ENCODE measurements around the gene TST. TPM values are rescaled to one million over a fixed set of nuclear protein-coding genes. Genes with fewer than 3 reads are reported as not detected.
A peak's percentile ranks its signal among the peaks of the same experiment; 100 is the strongest.

TST gene
- total RNA-seq, 1 donor from 2014 or later: 96.0 TPM

DNA sequence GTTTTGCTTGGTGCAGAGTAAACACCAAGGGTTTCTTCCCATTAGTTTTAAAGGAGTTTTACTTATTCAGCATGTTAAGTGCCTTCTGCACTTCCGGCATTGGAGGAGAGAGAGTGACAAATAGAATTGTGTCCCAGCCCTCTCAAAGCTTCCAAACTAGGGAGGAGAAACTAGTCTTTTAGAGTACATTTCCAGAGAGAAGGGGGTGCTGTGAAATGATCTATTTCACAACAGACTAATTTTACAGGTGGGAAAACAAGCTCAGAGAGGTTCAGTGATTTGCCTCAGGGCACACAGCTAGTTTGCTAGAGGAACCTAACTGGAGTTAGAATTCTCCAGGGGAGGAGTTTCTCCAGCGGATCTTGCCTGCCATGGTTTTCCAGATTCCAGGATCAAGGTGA, 12.9 kb upstream of the TST start:
- no peak for DNase-seq

DNA sequence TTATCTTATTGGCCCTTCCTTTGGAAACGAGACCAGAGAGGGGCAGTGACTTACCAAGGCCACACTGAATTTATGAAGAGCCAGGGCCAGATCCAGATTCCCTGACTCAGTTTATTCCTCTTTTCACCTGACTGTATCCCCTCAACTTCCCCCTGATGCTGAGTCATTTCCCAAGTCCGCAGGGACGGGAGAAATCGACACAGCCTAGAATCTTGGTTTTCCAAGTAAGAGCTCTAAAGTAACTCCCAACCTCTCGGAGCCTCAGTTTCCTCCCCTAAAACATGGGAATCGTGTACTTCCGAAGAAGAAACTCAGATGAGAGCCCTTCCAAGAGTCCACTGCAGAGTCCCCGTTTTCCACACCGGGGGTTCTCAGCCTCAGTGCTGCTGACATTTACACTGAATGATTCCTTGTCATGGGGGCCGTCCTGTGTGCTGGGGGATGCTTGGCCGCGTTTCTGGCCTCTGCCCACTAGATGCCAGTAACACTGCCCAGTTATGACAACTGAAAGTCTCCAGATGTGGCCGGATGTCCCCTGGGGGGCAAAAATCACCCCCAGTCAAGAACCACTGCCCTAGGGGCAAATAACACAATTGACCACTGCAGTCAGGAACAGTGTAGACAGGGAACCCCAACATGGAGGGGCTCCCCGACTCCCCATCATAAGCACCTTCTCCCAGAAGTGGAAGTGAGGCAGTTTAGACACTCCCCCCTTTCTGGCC, 11.5 kb upstream of the TST start:
- DNase-seq: peak; percentile 21

DNA sequence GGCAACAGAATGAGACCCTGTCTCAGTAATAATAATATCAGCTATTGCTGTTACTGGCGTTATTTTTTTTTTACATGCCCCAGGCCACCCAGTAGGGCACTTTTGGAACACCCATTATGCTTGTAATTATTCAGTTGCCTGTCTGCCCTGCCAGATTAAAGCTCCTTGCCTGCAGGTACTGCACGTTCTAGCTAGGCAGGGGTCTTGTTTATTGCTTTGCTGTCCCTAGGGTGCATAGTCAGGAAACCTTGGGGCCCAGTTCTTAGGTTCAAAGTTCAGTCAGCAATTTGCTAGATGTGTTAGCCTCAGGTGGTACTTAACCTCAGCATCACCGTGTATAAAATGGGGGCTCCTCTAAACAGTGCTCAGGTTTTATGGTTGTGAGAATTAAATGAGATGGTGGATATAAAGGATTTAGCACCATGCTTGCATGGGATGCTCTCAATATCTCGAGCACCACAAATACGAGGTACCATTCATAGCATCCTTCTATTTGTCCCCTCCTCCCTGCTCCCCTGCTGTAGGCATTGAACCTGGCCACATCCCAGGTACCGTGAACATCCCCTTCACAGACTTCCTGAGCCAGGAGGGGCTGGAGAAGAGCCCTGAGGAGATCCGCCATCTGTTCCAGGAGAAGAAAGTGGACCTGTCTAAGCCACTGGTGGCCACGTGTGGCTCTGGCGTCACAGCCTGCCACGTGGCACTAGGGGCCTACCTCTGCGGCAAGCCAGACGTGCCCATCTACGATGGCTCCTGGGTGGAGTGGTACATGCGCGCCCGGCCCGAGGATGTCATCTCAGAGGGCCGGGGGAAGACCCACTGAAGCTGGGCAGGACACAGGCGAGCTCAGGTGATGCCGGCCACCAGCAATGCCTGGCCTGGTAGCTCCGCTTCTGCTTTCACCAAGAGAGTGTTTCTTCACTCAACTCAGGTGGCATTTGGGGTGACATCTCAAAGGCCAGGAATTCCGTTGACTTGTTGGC, 9.7 kb upstream of the TST start:
- no peak for DNase-seq

DNA sequence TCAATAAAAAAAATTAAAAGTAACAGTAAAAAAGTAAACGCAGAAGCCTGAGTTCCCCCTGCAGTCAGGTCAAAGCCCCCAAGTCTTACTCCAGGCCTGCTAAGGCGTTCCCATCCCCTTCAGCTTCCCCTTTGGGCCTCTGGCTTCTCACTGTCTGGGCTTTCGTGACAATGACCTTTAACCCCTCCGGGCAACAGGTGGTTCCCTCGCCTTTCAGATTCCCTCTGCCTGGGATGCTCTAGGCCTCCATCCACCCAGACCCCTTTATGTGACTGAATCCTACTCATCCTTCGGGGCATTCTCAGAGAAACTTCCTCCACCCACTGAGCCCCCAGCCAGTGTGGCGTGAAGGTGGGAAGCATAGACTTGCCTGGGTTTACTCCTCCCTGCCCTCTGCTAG, 8.3 kb upstream of the TST start:
- no peak for DNase-seq

DNA sequence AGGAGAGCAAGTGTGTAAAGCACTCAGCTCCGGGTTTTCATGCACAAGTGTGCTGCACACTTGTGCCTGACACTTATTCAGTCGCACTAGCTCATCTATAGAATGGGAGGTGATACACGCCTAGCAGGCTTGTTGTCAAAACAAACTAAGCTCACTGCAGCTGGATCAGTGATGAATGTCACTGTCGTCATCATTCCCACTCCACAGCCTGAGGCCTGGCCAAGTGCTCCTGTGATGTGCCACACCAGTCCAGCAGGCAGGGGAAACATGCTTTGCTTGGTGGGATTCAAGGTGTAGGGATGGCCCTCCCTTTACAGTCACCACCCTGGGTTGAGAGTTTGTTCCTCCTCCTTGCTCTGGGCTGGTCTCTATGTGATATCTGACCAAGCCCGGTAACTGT, 7.1 kb upstream of the TST start:
- DNase-seq: no peak

DNA sequence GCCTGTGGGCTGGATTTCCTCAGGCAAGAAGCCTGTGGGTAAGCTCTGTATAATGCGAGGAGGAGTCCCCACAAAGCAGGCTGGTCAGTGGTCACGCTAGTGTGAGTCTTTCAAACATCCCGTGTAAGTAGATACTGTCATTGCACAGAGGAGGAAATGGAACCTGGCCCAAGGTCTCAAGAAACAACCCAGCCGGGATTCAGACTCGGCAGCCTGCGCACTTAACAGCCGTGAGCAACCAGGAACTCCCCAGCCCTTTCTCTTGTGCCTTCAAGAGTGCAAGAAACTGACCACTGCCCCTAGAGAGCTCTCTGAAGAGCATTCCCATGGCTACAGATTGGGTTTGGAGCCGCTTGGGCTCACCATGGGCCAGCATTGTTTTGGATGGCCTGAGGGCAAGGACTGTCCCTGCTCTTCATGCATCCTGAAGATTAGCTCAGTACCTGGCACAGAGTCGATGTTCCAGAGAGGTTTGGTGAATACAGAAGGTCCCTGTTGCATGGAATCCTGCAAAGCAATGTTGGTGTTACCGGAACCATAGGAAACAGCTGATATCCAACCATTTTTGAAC, 6.3 kb upstream of the TST start:
- DNase-seq: no peak

DNA sequence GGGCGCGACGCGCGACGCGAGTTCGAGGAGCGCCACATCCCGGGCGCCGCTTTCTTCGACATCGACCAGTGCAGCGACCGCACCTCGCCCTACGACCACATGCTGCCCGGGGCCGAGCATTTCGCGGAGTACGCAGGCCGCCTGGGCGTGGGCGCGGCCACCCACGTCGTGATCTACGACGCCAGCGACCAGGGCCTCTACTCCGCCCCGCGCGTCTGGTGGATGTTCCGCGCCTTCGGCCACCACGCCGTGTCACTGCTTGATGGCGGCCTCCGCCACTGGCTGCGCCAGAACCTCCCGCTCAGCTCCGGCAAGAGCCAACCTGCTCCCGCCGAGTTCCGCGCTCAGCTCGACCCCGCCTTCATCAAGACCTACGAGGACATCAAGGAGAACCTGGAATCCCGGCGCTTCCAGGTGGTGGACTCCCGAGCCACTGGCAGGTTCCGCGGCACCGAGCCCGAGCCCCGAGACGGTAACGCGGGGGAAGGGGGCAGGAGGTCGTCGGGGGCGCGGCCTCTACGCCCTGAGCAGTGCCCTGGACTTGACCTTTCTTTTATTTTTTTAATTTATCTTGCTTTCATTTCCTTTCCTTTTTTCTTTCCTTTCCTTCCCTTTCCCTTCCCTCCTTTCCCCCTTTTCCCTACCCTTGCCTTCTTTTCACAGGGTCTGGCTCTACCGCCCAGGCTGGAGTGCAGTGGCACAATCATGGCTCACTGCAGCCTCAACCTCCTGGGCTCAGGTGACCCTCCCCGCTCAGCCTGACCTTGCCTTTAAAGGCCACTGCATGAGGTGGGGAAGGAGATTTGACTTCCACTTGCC, 5.3 kb upstream of the TST start:
- DNase-seq: no peak

DNA sequence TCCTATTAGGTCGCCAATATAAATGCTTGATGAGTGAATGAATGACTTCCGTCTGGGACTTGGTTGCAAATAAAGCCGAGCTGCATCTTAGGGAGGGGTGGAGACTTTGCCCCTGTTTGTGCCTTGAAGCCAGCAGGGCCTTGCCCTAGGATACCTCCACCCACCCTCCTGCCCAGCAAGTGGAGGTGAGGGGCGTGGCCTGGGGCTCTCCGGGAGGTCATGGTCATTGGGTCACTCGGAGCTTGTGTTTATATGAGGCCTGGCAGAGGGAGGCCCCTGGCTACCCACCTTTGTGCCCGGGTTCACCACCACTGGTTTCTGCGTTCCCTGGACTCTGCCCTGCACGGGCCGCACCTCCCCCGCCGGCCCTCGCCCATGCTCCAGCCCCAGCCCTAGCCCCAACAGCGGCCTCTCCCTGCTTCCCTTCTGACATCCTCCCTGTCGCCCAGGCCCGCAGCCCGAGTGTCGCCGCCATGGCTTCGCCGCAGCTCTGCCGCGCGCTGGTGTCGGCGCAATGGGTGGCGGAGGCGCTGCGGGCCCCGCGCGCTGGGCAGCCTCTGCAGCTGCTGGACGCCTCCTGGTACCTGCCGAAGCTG, 4.6 kb upstream of the TST start:
- no peak for DNase-seq

DNA sequence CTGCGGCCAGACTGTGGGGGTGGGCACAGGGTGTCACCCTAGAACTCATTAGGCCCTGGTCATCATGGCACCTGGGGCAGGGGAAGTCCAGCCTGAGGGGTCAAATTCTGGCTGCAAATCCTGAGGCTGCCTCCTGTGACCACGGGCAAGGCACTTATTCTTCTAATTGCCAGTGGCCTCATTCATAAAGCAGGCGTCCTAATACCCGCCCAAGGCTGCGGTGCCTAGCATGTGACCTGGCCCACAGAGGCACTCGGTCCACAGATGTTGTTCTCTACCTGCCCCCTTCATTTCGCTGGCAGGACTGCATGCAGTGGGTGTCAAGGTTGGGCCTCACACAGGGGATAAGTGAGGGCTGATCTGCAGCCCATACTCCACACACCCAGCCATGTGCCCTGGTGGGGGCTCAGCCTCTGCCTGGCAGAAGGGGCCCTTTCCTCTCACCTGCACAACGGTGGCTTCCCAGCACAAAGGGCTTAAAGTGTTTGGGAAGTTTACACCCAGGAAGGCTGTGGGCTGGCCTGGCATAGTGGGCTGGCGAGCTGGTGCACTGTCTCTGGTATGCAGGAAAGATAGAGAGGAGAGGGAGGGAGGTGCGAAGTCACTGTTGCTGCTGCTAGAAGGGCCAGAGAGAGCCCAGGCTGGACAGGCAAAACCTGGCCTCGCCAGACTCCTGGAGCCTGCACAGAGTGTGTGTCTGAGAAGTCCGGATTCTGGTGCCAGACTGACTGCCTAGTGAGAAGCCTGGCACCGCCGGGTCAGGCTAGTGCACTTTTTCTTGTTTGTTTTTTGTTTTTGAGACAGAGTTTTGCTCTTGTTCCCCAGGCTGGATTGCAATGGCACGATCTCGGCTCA, 3.5 kb upstream of the TST start:
- DNase-seq: no peak

DNA sequence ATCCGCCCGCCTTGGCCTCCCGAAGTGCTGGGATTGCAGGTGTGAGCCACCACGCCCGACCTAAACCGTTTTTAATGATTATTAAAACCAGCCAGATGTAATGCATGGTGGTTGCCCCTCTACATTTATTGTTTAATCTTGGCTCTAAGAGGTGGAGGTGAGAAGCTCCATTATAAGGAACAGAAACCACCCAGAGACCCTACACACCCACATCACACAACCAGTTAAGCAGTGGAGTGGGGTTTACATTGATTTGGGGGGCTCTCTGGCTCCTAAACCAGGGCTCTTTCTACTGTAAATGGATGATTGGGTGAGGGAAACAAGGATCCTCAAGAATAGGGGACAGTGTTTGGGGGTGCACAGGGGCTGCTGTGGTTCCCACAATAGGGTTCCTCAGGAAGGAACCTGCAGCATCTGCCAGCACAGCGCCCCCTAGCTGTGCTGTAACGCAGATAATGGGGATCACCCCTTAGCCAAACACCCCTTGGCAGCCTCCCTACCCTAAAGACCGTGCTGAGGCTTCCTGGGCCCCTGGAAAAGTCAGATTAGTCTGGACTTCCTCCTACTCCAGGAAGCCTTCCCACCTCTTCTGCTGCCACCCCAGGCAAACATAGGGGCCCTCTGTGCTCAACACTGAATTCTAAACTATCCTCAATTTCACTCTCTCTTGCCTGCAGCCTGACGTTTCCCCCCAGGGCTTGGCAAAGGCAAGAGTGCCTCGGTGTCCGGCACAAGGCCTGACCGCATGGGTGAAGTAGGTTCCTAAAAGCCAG, 2.6 kb upstream of the TST start:
- DNase-seq: peak; percentile 74

DNA sequence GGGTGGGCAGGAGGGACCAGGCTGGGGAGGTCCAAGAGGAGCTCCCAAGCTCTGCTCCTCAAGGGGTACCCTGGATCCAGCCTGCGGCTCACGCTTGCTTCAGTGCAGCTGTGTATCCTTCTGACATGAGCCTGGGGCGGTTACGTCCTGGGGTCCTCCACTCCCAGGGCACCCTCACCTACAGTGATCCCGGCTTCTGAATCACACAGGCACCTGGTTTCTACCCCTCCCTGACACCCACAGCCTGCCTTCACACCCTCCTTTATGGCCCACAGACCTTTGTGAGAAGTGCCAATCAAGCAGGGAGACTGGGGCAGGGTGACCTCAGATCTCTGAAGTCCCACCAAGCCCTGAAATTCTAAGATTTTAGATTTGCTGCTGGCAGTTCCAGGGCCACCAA, 1.8 kb upstream of the TST start:
- DNase-seq: no peak

DNA sequence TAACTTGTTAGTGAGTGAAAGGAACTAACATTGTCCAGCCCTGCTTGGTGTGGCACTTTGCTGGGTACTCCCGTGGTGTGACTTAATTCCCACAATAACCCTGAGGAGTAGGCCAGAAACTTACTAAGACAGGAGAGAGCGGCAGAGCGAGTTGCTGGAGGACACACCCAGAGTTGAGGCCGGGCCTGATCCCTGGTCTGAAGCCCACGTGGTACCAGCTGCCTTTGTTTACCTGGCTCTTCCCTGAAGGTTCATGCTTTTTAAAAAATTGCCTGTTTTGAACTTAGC, 889 bp upstream of the TST start:
- DNase-seq: peak; percentile 58

DNA sequence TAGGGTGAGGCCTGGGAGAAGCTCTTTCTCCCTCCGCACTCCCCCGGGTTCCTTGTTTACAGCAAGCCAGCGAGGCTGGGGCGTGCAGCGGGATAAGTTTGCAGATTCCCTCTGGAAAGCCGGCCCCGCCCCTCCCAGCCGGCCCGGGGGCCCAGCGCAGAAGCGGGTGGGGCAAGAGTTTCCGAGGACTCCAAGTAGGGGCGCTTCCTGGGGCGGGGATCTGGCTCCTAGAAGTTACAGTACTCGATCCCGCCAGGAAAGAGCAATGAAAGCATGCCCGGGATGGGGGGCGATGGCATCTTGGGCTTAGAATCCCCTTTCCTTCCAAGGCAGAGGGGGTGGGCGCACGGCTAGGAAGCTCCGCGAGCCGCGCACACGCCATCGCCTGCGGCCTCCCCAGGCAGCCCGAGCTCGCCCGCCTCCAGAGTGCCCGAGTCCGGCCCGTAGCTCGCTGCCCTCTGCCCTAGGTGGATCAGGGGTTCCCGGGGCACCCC, 385 bp downstream of the TST start:
- peak; percentile 32 for DNase-seq

DNA sequence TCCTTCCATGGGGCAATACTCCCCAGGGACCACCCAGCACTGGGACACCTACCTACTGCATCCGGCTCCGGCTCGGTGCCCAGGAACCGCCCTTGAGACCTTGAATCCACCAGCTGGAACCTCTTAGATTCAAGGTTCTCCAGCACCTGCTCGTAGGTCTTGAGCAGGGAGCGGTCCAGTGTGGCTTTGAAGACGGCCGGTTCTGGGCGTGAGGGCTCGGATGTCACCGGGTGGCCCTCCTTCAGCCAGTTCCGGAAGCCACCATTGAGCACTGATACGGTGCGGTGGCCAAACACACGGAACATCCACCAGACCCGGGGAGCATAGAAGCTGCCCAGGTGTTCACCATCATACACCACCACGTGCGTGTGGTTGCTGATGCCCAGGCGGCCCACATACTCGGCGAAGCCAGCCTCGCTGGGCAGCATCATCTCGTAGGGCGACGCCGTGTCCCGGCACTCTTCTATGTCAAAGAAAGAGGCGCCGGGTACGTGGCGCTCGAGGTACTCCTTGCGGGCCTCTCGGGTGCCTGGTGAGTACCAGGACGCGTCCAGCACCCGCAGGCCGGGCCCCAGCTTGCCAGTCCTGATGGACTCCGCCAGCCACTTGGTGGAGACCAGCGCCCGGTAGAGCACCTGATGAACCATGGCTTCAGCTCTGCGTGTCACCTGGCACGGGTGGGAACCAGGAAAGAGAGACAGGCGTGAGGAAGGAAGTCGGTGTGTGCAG, 997 bp downstream of the TST start:
- DNase-seq: no peak

DNA sequence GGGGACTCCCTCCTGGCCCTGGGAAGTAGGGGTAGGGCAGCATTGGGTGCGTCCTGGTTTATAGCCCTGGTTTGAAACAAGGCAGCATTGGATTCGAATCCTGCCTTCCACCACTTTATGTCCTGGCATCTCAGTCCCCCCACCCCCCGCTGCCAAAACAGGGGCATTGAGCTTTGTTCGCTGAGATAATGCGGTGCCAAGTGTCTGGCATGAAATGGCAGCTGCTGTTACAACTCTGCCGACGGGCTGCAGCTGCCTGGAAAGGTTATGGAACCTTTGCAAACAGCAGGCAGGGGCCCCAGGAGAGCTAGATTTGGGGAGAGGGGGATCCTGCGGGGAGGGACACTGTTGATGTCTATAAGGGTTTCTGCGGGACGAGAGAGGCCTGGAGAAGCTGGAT, 1.9 kb downstream of the TST start:
- no peak for DNase-seq

DNA sequence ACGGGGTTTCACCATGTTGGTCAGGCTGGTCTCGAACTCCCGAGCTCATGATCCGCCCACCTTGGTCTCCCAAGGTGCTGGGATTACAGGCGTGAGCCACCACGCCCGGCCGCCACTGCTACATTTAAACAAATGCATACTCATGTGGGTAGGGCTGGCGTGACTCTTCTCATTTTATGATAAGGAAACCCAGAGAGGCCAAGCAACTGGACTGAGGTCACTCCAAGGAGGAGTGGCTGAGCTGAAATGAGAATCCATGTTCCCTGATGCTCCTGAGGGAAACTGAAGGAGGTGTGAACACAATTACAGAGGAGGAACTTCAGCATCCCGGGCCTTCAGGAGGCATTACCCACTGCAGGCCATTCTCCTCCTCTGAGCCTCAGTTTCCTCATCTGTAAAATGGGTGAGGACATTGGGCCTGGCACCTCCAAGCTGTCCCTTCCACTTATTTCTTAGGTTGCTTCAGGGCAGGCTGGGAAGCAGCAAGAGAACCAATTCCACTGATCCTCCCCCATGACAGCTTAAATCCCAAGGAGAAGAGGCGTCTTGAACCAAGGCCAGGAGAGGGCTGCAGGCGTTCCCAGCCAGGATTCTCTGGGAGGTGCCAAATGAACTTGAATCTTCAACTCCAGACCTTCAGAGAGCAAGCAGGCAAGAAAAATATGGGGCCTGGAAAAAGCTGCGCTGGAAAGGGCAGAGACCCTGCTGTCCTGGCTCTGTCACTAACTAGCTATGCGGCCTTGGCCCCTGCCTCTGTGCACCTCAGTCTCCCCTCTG, 2.9 kb downstream of the TST start:
- no peak for DNase-seq

DNA sequence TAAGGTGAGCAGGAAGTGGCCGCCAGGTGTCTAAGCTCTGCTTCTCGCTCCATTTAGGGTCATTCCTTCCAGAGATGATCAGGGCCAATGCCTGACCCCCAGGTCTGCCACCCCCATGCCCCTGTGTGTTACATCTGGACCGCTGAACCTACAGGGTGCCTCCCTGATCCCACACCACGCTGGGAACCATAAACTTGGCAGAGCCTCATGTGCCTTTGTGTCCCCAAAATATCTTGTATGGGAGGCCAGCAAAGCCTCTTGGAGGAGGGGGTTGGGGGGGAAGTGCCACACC, 3.7 kb downstream of the TST start:
- no peak for DNase-seq

DNA sequence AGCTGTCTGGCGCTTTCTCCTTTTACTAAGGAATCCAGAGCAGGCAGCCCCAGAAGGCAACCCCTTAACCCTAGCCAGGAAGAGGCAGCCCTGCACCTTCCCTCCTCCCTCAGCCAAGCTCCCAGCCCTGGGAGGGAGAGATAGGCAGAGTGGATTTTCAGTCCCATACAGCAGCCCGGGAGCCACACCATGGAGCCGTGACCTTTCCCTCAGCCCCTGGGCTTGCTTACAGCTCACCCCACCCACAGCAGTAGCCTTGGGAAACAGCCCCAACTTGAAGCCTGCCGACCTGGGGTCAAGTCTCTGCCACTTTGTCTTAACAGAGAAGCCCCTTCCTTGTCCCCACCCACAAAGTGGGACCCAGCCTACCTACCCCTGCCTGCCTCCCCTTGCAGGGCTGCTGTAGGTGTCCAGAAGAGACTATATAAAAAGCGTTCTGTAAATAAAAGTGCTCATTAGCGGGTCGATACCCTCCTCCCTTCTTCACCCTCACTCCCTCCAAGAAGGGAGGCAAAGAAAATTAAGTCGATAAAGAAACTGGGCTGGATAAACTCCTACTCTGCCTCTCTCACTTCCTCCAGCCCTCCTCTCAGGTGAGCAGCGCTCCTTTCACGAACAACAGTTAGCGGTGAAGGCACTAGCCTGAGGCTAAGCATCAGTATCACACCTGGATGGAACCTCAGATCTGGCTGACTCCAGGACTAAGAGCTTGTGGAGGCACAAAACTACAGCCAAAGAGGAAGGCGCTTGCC, 4.2 kb downstream of the TST start:
- no peak for DNase-seq

DNA sequence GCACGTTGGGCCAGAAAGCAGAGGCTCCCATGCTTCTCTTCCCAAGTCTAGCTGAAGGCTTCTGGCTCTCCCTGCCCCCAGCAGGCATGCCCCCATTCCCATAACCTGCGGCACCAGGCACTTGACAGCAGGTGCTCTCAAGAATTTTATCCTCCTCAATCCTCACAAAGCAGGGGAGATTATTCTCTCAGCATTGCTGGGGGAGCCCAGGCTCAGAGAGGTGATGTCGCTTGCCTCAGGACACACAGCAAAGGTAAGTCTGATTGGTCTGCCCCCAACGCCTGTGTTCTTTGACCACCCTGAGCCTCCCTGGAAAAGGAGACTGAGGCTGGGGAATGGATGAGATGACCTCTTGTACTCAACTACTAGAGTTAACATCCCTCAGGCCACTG, 4.8 kb downstream of the TST start:
- no peak for DNase-seq
